Endothelial cell of umbilical vein (primary cell): Measurements from ENCODE around the gene HTRA3.

ENCODE experiments used
- POLR2A ChIP-seq: IDR thresholded peaks from 2 replicates; pipeline ENCODE4 v1.6.1; 2012; ENCODE audit warnings: low read depth, mild to moderate bottlenecking, control low read depth, low read length
- POLR2AphosphoS5 ChIP-seq: IDR thresholded peaks from 2 replicates; pipeline ENCODE4 v1.6.1; 2012; ENCODE audit warnings: low read depth, mild to moderate bottlenecking, control low read depth, low read length, moderate library complexity; ENCODE audit not compliant: insufficient read depth
- TF ChIP-seq, protein P1 (sequence below), 2 donors: IDR thresholded peaks; 1 replicate in 1 of 2; 2 replicates in 1 of 2; pipeline ENCODE4 v1.5.1; 2011; ENCODE audit warnings: low read length in 2 of 2, mild to moderate bottlenecking in 2 of 2, moderate library complexity in 2 of 2, control low read depth in 1 of 2, inconsistent platforms in 1 of 2, low read depth in 1 of 2; ENCODE audit not compliant: insufficient read depth in 1 of 2; ENCODE audit errors: extremely low read depth in 1 of 2

DNA sequence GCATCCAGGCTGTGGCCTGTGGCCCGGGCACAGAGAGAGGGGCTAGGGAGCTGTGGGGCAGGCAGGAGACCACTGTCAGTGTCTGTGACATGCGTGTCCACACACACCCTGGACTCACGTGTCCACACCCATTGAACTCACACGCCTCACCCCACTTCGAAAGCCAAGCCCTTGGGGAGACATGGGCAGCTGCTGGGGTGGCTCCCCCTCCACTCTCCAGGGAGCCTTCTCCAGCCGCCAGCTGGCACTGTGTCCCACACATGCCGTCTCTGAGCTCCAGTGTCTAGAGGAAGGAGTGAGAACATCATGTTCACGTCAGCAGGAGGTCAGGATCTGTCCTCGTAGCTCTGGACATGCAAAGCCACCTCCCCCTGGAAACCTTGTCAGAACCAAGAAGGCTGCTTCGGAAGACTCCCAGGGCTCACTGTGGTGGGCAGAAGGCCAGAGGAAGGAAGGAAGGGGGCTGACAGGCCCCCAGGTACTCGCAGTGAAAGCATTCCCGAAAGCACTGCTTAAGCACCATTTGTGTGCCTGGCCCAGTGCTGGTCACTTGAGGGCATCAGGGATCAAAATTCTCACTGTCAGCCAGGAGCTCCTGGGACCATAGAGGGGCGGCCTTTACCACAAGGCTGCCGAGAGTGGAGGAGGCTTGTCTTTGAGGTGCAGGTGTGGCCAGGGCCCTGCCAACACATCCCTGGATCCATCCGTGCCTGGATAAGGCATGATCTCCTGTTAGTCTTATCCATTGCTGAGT lies 61.4 kb downstream of the HTRA3 start:
- TF ChIP-seq, protein P1, sequence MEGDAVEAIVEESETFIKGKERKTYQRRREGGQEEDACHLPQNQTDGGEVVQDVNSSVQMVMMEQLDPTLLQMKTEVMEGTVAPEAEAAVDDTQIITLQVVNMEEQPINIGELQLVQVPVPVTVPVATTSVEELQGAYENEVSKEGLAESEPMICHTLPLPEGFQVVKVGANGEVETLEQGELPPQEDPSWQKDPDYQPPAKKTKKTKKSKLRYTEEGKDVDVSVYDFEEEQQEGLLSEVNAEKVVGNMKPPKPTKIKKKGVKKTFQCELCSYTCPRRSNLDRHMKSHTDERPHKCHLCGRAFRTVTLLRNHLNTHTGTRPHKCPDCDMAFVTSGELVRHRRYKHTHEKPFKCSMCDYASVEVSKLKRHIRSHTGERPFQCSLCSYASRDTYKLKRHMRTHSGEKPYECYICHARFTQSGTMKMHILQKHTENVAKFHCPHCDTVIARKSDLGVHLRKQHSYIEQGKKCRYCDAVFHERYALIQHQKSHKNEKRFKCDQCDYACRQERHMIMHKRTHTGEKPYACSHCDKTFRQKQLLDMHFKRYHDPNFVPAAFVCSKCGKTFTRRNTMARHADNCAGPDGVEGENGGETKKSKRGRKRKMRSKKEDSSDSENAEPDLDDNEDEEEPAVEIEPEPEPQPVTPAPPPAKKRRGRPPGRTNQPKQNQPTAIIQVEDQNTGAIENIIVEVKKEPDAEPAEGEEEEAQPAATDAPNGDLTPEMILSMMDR (IDR thresholded peaks at IDR 0.05; ENCODE audit: extremely low read depth in 1 of 2, insufficient read depth in 1 of 2, low read depth in 1 of 2, low read length in 2 of 2): no peak
- no peak for TF ChIP-seq POLR2A
- no peak for TF ChIP-seq POLR2AphosphoS5
